NCI-H146 (cell line): ENCODE data around the gene SYNJ2.
A peak's percentile ranks its signal among the peaks of the same experiment; 100 is the strongest.
"Not testable (repeated sequence)": the region's sequence is repeated elsewhere in the genome, so short reads cannot be mapped to it uniquely, and the experiment has no call there.

Source experiments
- DNase-seq: peaks from one replicate; lab custom pipeline; 2025; lab: John Stamatoyannopoulos, UW

Gene SYNJ2, protein sequence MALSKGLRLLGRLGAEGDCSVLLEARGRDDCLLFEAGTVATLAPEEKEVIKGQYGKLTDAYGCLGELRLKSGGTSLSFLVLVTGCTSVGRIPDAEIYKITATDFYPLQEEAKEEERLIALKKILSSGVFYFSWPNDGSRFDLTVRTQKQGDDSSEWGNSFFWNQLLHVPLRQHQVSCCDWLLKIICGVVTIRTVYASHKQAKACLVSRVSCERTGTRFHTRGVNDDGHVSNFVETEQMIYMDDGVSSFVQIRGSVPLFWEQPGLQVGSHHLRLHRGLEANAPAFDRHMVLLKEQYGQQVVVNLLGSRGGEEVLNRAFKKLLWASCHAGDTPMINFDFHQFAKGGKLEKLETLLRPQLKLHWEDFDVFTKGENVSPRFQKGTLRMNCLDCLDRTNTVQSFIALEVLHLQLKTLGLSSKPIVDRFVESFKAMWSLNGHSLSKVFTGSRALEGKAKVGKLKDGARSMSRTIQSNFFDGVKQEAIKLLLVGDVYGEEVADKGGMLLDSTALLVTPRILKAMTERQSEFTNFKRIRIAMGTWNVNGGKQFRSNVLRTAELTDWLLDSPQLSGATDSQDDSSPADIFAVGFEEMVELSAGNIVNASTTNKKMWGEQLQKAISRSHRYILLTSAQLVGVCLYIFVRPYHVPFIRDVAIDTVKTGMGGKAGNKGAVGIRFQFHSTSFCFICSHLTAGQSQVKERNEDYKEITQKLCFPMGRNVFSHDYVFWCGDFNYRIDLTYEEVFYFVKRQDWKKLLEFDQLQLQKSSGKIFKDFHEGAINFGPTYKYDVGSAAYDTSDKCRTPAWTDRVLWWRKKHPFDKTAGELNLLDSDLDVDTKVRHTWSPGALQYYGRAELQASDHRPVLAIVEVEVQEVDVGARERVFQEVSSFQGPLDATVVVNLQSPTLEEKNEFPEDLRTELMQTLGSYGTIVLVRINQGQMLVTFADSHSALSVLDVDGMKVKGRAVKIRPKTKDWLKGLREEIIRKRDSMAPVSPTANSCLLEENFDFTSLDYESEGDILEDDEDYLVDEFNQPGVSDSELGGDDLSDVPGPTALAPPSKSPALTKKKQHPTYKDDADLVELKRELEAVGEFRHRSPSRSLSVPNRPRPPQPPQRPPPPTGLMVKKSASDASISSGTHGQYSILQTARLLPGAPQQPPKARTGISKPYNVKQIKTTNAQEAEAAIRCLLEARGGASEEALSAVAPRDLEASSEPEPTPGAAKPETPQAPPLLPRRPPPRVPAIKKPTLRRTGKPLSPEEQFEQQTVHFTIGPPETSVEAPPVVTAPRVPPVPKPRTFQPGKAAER (N-terminal part only)

DNA sequence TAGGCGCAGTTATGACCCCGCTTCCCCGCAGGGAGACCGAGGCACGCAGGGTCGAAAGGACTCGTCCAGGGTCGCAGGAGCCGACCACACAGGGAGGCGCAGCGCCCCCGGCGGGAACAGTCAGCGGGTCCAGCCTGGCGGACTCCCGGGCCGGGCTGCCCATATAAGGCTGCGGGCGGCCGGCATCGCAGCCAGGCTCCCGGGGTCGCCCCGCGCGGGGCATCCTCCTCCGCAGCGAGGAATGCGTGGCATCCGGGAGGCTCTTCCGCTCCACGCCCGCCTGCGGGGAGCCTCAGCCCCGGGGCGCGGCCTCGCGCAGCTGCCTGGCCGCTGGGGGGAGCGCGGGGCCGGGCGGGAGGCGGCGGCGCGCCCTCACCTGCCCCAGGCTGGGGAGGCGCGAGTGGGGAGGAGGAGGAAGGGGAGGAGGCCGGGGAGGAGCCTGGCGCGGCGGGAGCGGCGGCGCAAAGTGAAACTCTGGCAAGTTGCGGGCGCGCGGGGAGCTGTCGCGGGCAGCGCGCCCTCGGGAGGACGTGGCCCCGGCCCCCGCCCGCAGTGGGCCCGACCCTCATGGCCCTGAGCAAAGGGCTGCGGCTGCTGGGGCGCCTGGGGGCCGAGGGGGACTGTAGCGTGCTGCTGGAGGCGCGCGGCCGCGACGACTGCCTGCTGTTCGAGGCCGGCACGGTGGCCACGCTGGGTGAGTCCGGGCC is at the start of gene SYNJ2:
Gene SYNJ2, plus strand, starts transcription at position 469 of the 707 bp plus-strand sequence. Its CDS starts 99 bp downstream, at position 568.
- DNase-seq: peak; percentile 88

DNA sequence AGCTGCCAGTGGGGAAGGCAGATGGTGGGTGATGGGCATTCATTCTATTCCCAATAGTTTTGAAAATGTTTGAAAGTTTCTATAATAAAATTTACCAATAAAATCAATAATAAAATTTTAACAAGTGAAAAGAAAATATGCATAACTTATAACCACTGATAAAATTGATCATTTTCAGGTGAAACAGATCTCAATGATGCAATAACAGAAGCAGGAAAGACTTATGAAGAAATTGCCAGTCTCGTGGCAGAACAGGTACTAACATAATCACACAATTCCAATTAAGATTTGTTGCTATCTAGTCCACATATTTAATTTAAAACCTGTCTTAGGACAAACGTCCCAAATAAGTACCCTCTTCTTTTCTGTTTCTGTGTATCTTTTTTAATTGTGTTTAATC is 45.9 kb upstream of the SYNJ2 start:
- no peak for DNase-seq

DNA sequence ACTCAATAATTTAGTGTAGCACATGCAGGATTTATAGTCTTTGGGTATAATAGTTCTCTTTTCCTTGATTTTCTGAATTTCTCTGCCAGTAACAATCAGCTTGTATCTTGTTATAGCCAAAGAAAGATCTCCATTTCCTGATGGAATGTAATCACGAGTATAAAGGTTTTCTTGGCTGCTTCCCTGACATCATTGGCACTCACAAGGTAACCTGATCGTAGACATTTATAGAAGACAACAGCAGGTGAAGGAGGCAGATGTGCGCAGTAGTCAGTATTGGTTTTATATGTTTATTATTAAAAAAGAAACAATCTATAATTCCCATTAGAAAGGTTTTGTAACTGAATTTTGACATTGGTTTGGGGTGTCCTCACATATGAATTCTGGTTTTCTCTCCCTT is 44.3 kb upstream of the SYNJ2 start:
- no peak for DNase-seq

DNA sequence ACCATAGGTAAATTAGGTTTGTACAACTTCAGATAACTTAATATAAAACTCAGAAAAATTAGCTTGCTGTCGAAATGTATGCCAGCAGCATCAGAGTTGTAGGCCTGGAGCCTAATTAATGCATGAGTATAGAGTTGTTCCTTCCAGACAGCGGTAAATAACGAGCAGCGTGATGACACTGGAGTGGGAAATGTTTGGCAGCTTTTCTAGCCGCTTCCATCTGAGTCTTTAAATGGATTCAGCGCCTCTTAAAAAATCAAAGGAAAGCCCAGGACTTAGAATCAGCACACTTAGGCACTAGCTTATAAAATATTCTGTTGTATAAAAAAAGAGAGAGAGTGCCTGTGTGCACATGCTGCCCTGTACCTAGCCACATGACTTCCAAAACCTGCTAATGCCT is 43.7 kb upstream of the SYNJ2 start:
- no peak for DNase-seq

DNA sequence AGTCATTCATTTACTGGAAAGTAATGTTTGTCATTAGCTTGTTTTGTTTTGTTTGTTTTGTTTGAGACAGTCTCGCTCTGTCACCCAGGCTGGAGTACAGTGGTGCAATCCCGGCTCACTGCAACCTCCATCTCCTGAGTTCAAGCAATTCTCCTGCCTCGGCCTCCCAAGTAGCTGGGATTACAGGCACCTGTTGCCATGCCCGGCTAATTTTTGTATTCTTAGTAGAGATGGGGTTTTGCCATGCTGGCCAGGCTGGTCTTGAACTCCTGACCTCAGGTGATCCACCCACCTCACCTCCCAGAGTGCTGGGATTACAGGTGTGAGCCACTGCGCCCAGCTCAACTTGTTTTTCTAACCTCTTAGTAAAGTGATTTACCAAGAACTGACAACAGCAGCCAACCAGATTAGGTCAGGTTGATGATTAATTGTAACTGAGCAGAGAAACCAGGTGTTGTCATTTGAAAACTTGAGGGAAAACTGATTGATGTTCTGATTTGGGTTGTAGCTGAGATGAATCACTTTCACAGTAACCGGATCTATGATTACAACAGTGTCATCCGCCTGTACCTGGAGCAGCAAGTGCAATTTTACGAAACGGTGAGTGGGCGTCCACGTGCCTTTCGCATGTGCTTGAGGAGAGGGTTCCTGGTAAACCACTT is 41.2 kb upstream of the SYNJ2 start:
- not testable (repeated sequence) for DNase-seq

DNA sequence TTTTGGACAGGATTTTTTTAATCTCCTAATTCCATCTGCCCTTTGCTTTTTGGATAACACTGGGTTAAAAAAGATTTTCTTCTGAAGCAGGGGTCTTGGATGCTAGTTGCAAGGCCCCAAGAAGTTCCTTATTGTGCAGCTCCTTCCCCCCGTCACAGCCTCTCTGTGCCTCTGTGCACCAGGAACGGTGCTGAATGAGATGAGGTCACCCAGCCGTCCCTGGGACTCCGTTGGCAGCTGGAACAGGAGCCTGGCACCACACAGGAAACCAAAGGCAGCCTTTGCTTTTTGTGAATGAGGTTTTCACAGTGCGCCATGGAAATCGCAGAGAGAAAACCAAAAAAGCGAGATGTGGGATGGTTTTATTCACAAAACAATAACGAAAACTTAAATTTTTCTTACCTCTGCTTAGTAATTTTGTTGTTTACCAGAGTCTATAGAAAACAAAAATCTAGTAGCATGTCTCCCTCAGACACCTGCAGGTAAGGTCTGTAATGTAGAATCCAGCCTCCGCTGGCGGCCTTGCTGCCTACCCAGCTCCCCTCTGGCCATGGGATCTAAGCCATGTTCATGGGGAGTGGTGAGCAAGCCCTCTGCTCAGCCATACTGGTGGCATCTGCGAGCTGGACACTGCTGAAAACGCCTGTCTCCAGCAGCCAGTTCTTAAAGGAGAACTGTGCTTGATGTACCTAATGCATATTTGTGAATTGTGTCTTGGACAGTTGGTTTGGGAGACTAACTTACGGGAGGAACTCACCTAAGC is 40.4 kb upstream of the SYNJ2 start:
- no peak for DNase-seq

DNA sequence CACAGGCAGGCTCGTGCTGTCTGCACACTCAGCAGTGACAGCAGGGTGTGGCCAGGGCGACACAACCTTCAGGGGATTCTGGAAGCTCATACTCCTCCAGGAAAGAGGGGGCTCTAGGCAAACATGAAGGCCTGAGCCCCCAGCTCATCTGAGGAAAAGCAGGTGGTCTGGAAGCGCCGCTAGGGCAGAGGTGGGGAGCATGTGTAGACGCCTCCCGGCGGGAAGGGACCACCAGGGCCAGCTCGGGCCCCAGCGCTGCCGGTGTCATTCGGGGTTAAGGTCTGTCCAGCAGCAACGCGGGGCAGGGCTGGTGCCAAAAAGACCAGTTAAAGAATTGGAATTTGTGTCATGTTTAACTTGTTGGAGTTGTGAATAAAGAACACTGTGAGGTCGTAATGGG is 39.3 kb upstream of the SYNJ2 start:
- DNase-seq: no peak

DNA sequence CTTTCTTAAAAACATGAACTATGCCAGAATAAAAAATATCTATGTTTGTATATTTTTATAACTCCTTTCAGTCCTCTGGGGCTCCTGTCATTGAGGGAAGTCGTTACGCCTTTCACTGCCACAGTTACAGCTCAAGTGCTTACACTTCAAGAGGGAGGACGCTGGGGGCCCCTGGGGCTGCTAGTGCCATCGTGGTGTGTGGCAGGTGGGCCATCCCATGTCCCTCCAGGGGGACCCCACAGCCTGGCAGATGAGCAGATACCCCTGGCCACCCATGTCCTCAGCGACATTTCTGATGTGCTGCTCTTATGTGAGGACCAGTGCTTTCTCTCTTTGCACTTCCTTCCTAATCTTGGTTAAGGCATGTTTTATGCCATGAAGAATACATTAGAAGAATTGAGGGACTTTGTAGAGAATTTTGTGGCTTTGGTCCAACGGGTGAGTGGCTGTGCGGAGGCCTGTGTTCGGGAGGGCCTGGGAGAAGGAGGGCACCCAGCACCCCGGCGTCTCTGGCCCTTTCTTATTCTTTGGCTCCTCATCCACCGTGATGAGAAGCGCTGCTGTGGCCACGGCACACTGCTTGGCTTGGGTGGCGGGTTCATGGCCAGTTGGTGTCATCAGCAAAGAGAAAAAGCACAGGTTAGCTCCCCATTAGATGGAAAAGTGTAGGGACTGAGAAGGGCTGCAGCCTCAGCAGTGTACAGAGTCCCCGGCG is 38.3 kb upstream of the SYNJ2 start:
- no peak for DNase-seq

DNA sequence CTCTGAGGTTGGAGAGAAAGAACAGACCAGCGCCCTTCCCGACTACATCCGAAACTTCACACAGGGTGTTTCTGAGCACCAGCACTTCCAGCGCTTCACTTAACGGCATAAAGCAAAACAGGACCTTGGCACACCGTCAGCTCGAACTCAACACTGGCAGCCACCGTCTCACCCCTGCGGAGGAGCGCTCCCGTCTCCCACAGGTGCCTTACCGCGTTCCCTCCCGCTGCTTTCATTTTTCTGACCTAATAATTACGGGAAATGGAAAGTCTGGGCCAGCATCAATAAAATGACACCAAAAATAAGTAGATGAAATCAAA is 37.7 kb upstream of the SYNJ2 start:
- DNase-seq: no peak

DNA sequence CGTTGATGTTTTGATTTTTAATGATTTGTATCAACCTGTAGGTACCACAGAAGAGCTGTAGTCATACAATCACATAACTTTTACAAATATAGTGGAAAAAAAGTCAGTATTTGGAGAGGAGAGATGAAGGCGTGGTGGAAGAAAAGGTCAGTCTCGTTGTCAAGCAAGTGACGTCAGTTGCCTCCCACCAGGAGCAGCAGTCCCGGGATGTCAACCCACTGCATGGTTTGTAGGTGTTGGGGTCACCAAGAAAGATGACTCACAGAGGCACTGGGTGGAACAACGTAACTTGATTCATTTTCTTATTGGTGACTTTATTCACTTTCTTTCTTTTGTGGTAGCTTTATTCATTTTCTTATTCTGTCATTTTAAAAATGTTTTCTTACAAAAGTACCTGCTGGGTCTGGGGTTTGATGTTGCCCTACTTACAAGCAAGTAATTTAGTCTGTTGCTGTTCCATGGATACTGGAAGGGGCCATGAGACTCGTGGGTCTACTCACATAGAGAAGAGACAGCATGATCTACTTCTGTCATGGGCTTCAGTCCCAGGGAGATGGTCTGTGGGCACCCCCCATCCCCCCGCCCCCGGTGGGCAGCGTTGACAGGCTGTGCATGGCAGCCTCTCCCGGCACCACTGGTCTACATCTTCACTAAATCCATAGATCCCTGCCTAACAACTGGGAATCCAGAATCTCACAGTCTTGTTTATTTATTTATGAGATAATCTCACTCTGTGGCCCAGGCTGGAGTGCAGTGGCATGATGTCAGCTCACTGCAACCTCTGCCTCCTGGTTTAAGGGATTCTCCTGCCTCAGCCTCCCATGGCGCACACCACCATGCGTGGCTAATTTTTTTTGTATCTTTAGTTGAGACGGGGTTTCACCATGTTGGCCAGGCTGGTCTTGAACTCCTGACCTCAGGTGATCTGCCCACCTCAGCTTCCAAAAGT is 36.4 kb upstream of the SYNJ2 start:
- no peak for DNase-seq

DNA sequence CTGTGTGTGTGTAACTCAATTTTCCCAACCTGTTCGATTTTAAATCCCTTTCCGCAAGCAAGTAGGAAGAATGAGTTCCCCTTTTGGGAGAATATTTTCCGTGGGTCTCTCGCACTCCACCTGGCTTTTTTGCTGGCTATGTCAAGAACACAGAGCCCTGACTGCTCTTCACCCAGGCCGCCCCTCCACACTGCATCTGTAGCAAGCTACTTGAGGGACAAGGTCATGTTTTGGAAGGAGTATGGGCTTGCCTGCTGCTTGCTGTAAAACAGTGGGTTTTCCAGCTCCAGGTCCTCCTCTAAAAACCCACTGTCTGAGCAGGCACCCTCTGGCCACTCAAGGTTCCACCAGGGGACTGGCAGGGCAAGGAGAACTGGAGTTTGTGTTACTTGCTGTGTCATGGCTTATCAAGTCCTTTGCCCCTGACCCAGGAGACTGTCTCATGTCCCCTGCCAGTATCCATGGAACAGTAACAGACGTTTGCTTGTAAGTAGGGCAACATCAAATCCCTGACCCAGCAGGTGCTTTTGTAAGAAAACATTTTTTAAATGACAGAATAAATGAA is 35.5 kb upstream of the SYNJ2 start:
- no peak for DNase-seq

DNA sequence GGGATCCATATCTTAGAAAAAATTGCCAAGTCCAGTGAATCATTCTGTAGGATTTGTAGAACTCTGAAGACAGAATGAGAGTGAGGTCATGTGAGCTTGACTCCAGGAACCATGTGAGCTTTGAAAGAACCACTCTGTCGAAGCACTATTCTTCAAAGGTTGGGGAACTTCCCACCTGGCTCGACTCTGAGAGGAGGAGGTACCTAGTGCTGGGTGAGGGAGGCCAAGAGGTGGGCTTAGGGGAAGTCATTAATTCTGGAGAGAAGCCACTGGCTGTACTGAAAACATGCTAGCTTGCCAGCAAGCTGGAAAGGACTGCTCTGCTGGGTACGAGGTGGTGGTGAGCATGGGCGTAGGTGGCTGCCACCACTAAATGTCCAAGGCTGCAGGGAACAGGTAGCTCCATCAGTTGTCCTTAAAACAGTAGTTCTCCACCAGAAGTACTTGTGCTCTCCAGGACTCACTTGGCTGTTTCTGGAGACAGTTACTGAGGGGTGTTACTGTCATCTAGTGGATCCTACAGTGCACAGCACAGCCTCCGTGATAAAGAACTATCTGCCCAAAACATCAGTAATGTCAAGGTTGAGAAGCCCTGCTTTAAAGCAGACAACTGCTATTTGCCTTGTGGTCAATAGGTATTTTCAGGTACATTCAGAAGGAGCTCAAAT is 34.7 kb upstream of the SYNJ2 start:
- no peak for DNase-seq

DNA sequence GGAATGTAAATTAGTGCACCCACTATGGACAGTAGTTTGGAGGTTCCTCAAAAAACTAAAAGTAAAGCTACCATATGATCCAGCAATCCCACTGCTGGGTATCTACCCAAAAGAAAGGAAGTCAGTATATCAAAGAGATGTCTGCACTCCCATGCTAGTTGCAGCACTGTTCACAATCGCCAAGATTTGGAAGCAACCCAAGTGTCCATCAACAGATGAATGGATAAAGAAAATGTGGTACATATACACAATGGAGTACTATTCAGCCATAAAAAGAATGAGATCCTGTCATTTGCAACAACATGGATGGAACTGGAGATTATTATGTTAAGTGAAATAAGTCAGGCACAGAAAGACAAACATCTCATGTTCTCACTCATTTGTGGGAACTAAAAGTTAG is 30.8 kb upstream of the SYNJ2 start:
- DNase-seq: not testable (repeated sequence)

DNA sequence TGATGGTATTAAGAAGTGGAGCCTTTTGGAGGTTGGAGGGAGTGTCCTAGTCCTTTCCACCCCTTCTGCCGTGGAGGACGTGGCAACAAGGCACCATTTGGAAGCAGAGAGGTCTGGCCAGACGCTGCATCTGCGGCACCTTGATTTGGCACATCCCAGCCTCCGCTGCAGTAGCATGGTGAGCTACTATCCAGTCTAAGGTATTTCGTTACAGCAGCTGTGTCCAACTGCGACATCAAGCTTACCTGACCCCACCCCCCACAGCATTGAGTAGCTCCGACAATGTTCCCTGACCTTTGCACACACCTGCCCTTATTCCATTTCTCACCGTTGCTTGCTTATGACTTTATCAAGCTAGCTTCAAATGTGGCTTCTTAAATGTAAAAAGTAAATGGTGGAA is 29.8 kb upstream of the SYNJ2 start:
- no peak for DNase-seq

DNA sequence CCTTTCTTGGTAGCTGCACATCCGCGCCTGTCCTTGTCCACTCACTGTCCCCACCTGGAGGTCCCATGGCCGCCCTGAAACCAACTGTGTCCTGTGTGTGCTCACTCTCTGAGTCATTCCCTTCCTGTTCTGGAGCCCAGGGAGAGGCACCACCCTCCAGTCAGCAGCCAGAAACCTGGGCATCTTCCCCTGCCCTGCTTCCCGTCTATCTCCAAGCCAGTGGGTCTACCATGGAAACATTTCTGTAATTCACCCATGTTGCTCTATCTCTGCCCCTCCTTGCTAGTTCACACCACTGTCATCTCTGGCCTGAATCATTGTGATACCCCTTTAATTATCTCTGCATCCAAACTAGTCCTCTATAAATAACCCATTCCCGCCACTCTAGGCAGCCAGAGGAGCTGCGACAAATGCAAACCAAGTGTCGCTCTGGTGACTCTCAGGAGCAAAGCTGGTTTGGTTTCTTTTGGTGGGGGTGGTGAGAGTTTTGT is 28.8 kb upstream of the SYNJ2 start:
- DNase-seq: no peak

DNA sequence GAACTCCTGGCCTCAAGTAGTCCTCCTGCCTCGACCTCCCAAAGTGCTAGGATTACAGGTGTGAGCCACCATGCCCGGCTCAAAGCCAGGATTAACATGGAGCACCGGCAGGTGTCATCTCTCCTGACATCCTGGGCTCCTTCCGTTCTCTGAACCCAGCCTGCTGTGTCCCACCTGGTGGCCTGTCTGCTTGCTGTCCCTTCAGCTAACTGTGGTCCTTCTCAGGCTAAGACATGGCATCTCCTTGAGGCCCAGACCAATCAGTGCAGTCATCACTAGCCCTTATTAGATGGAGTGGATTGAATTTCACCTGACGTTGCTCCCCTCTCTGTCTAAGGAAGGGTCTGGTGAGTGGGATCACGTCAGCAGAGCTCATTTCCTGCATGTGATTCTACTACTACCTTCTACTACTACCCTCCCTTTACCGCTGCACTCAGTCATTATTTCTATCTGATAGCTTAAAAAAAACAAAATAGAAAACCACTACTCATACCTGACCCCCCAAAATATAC is 28.0 kb upstream of the SYNJ2 start:
- DNase-seq: peak; percentile 65
